ENCODE measurements around the gene DNAJC4.
"Not testable (repeated sequence)": the region's sequence is repeated elsewhere in the genome, so short reads cannot be mapped to it uniquely, and the experiment has no call there.

The DNAJC4 gene

GRCh38 chr11:64245797-64246620 is 15.7 kb downstream of the DNAJC4 start:
- peak; percentile 74 for DNase-seq (ENCODE audit: low read depth)

- DNase-seq (ENCODE audit: low read depth): not testable (repeated sequence)
Measured at GRCh38 chr11:64246621-64246870, 16.2 kb downstream of the DNAJC4 start.

DNA sequence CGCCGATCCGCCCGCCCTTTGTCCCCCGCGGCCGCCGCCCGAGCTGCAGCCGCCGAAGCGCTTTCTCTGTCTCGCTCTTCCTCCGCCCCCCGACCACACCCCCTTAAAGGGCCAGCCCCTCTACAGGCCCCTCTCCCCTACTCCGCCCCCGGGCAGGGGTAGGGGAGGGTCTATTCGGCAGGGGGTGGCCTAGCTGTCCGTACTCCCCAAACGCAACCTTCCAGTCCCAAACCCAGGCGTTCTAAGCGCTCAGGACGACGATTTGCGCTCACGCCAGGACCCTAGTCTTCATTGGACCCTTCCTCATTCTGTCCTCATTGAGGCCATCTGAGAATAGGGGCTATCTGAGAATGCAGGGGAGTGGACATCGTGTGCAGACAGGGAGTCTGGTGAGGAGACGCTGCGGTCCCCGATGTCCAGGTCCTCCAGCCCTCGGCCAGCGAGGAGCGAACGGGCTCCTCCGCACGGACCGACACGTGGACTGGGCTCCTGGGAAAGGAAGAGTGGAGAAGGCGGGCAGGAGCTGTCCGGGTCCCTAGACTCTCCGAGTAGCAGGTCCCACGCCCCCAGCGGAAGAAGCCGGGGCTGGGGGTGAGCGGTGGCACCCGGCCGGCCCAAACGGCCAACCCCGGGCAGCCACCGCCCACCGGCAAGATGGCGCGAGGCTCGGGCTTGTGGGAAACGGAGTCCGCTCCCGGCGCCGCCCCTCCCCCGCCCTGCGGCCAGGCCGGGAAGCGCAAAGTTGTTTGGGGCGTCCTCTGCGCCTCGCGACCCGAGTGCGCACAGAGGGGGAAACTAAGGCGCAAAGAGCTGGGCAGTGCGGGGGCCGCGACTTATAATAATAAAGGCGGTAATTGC is 16.8 kb downstream of the DNAJC4 start, which contains the start of gene PPP1R14B:
PPP1R14B (minus strand) TSS at position 73 of the 858 bp plus-strand sequence. CDS start 270 bp downstream, outside the sequence.
- DNase-seq (ENCODE audit: low read depth): peak; percentile 76

DNA sequence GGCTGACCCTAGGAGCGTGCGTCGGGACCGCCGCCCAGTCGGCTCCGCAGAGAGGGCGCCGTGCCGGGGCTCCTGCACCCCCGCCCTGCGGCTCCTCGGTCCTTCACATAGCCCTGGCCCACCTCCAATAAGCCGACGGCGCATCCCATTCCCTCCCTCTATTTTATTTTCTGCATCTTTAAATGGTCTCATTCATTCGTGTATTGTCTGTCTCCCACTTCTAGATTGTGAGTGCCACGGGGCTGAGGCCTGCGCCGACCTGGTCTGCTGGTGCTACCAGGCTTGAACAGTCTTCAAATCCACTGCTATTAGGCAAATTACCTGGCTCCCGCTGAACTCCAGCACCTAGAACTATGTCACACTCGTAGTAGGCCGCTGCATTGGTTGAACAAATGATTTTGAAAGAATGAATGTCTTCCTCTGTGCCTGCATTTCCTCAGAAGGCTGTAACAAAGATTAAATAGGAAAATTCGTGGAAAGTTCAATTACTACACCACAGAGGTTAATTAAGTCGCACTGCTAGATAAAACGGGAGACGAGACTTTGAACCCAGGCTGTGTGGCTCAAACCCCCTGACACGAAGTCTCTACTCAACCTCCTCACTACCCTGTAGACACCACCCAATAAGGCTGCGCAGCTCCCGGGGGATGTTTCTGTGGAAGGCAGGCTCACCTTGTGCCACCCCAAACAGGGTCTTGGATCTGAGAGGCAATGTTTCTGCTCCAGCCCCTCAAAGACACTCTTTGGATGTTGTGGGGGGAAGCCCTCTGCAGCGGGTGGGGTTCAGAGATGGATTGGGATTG is 17.6 kb downstream of the DNAJC4 start:
- no peak for DNase-seq (ENCODE audit: low read depth)

DNA sequence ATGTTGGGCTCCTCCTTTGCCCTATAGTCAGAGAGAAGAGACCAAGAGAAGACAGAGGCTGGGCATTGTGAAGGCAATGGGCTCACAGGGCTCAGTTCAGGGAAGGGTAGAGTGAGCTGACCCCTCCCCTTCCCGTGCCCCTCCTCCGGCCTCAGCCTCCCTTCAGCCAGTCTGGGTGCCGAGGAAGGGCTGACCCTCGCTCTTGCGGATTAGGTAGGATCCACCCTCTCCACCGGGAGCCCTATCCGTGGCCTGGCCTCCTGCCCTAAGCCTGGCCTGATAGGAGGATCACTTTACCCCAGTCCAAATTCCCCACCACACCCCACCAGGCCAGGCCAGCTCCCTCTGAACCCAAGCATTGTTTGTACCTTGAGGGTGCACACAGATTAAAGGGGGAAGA is 18.2 kb downstream of the DNAJC4 start:
- DNase-seq (ENCODE audit: low read depth): no peak

DNA sequence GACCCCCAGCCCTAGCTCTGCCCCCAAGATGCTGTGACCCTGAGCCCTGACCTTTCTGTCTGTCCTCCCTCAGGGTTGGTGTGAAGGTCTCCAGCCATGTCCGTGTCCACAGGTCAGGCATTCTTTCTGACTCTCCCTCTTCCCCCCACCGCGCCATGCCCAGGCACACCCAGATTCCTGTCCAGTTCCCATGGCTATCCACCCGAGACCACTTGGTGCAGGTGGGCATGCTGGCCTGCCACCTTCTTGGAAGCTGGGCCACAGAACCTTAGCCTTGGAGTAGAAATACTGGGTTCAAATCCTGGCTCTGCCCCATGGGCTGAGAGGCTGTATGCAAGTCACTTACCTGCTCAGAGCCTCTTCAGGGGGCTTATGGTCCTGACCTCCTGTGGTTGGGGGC is 18.7 kb downstream of the DNAJC4 start:
- DNase-seq (ENCODE audit: low read depth): no peak

DNA sequence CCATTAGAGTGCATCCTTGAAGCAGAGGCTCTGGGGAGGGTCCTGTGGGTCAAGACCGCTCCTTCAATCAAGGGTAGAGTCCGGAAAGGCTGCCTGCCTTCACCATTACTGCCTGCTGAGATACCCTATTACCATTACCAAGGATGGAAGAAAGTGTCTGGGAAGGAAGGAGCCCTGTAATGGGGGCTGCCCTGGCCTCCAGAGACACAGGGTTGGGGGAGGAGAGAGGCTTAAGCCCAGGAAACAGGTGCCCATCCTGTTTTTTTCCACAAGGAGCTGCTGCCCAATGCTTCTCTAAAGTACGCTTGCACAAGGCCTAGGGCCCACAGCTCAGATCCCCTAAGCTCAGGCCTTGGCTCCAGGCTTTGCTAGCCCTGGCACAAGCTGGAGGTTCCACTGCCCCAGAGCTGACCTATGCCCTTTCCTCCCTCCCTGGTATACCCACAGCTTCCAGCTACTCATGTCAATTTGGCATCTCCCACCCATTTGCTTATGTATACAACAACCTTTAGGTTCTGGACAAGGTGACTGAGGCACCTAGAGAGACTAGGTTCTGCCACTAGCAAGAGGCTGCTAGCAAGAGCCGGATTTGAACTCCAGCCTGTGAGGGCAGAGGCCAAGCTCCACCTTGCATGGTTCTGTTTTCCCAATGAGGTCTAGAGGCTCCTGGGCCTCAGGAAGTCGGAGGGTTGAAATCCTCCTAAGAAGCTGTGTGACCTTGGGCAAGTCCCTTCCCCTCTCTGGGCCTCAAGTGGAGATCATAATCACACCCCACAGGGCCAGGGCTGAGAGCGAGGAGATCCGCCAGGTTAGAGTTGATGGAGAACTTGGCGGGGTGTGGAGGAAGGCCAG is 19.4 kb downstream of the DNAJC4 start:
- no peak for DNase-seq (ENCODE audit: low read depth)

DNA sequence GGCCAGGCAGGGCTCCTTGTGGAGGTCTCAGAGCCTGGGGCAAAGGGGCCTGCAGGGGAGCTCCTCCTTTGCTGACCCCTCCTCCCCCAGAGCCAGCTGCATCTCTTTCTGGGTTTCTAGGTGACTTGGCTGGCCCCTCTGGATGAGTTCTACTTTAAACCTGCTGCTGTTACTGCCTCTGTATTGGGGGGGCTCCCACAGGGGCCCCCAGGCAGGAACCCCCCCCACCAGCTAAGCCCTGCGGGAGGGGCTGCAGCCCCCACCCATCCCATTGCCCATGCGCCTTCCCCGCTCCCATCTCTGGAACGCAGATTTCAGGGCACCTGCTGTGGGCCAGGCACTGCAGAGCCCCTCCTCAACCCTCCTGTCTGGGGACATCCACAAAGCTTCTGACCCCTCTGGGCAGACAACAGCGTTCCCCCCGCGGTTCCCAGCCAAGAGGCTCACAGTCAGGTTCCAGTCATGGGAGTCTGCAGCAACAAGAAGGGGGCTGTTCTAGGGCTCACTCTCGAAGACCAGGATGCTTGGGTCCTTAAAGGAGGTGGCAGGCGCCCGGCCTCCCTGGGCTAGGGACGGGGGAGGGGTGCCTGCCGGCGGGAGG is 20.2 kb downstream of the DNAJC4 start:
- no peak for DNase-seq (ENCODE audit: low read depth)

DNA sequence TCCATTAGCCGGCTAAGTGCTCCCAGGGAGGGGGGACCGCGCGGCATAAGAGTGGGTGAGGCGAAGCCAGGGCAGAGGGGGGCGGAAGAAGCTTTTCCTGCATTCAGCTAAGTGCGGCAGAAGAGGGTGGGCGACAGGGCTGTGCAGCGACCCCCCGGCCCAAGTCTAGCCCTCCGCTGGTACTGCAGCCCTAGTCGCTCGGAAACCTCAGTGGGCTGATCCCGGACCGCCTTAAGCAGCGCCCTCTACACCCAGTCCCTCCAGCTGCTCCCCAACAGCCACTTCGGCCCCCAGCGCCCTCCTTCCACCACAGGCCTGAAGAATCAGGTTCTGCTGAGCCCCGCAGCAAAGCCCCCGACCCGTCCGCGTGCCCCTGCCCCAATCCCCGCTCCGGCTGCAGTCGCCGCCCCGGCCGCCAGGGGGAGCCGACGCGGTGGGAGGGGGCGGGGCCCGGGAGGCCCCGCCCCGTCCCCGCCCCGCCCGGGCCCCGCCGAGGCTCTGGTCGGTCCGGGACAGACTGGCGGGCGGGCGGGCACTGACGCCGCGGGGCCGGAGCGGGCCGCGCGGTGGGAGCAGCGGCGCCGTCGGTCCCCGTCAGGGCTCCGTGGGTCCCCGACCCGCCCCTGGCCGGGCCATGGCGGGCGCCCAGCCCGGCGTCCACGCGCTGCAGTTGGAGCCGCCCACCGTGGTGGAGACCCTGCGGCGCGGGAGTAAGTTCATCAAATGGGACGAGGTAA is 20.8 kb downstream of the DNAJC4 start, which contains the start of gene PLCB3:
PLCB3 (plus strand) TSS at position 515 of the 737 bp plus-strand sequence; CDS start at position 635, 120 bp downstream.
- DNase-seq (ENCODE audit: low read depth): no peak

GRCh38 chr11:64251753-64252002 is 21.3 kb downstream of the DNAJC4 start:
- no peak for DNase-seq (ENCODE audit: low read depth)

- DNase-seq (ENCODE audit: low read depth): no peak
Measured at GRCh38 chr11:64252003-64252872, 21.9 kb downstream of the DNAJC4 start.

- DNase-seq (ENCODE audit: low read depth): no peak
Measured at GRCh38 chr11:64253043-64253442, 22.7 kb downstream of the DNAJC4 start.

DNA sequence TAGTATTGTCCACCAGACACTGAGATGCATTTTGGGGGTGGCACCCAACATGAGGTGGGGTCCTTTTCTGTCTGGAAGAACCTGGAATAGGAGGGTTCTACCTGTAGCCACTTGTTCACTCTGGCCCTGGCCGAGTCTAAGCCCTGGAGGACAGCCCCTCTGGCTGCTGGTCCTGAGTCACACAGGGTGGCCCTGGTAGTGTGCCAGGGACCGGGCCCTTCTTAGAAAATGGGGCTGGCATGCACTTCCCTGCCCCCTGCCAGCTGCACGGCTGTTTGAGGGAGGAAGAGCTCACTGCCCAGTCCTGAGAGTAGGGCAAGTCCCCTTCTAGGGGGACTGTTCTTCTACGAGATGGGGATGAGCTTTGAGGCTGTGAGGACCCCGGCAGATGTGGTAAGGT is 23.1 kb downstream of the DNAJC4 start:
- DNase-seq (ENCODE audit: low read depth): no peak

- no peak for DNase-seq (ENCODE audit: low read depth)
Measured at GRCh38 chr11:64254326-64254725, 24.0 kb downstream of the DNAJC4 start.

DNA sequence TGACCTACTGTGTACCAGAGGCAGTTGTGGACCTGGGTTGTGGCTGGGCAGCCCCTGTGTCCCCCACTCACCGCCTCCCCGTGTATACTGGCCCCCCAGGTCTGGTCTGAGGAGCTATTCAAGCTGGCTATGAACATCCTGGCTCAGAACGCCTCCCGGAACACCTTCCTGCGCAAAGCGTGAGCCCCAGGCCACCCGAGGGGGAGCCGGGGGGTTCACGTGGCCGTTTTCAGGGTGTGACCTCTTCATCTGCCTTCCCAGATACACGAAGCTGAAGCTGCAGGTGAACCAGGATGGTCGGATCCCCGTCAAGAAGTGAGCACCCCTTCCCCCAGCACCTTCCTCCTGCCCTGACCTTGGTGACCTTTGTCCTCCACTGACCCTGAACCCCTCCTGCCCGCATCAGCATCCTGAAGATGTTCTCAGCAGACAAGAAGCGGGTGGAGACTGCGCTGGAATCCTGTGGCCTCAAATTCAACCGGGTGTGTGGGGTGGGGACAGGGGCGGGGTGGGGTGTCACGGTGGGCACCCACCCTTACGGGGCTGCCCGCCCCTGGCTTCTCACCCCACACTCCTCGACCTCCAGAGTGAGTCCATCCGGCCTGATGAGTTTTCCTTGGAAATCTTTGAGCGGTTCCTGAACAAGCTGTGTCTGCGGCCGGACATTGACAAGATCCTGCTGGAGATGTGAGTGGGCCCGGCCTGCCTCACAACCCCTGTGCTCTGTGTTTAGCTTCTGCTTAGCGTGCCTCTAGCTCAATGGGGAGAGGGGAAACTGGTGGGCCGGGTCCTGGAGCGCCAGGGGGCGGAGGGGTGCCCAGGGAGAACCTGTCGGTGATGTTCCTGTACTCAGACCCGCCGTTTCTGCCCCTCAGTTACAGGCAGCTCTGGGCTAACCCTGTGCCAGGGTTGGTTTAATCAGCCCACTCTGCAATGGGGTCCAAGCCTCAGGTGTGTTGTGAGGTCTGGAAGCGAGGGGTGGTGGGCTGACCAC is 25.1 kb downstream of the DNAJC4 start:
- no peak for DNase-seq (ENCODE audit: low read depth)

DNA sequence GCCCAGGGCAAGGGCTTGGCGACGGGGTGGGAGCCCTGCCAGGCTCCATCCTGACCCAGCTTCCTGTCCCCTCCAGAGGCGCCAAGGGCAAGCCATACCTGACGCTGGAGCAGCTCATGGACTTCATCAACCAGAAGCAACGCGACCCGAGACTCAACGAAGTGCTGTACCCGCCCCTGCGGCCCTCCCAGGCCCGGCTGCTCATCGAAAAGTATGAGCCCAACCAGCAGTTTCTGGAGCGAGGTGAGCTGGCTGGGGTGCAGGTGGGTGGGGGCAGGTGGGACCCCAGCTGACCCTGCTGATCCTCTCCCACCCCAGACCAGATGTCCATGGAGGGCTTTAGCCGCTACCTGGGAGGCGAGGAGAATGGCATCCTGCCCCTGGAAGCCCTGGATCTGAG is 26.0 kb downstream of the DNAJC4 start:
- no peak for DNase-seq (ENCODE audit: low read depth)

DNA sequence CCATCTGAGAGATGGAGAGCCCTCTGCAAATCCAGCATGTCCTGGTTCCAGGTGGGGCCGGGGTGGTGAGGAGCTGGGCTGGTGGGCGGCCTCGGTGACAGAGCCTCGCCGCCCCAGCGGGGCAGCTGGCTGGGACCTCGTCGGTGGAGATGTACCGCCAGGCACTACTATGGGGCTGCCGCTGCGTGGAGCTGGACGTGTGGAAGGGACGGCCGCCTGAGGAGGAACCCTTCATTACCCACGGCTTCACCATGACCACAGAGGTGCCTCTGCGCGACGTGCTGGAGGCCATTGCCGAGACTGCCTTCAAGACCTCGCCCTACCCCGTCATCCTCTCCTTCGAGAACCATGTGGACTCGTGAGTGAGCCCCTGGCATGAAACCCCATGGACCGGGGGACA is 28.0 kb downstream of the DNAJC4 start:
- DNase-seq (ENCODE audit: low read depth): no peak

DNA sequence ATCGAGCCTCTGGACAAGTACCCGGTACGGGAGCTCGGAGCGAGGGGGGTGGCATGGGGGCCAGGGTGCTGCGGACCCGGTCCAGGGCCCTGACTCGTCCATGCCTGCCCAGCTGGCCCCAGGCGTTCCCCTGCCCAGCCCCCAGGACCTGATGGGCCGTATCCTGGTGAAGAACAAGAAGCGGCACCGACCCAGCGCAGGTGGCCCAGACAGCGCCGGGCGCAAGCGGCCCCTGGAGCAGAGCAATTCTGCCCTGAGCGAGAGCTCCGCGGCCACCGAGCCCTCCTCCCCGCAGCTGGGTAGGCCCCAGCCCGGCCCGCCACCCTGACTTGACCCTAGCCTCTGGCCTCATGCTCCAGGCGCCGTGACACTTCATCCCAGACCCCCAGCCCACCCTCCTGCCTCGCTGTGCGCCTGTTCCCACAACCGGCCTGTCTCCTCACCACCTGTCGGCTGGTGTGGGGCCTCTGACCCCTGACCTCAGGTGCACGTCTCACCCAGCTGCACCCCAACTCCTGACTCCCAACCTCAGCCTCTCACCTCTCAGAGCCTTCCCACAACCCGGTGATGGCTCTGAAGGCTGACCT is 28.7 kb downstream of the DNAJC4 start:
- DNase-seq (ENCODE audit: low read depth): no peak

All from activated T-cell treated with anti-CD3 and anti-CD28 coated beads for 24 hours (primary cell).